Measurements from ENCODE around the gene SLC44A3.

- TF ChIP-seq CTCF (conservative IDR thresholded peaks at IDR 0.05 in 1 of 2, IDR thresholded peaks at IDR 0.05 in 1 of 2; ENCODE audit: low read depth in 1 of 2, low read length in 2 of 2) = no peak
- no peak for TF ChIP-seq EZH2 (IDR thresholded peaks at IDR 0.05; ENCODE audit: low read length, missing control alignments)
These were observed 78.6 kb downstream of the SLC44A3 start for GRCh38 chr1:94898491-94899385.
